Subcutaneous abdominal adipose tissue (tissue), 5 donors: ENCODE measurements around the gene DNER.
"Not testable (repeated sequence)": the region's sequence is repeated elsewhere in the genome, so short reads cannot be mapped to it uniquely, and the experiment has no call there.

Experiments
- H3K27ac ChIP-seq: one replicate; pipeline ENCODE4 v1.7.0; 2013; ENCODE audit warnings: low read depth, mild to moderate bottlenecking, inconsistent platforms, low read length, moderate library complexity
- H3K27me3 ChIP-seq, 5 donors: one replicate each; pipeline ENCODE4 v1.7.0; 2013; ENCODE audit warnings: low read length in 5 of 5, inconsistent platforms in 1 of 5; ENCODE audit not compliant: control insufficient read depth in 5 of 5, insufficient read depth in 4 of 5
- H3K36me3 ChIP-seq, 5 donors: one replicate each; pipeline ENCODE4 v1.7.0; 2013; ENCODE audit warnings: low read length in 5 of 5; ENCODE audit not compliant: control insufficient read depth in 5 of 5, insufficient read depth in 5 of 5
- H3K4me1 ChIP-seq, 5 donors: one replicate each; pipeline ENCODE4 v1.7.0; 2013; ENCODE audit warnings: low read length in 5 of 5, mild to moderate bottlenecking in 3 of 5, moderate library complexity in 1 of 5; ENCODE audit not compliant: control insufficient read depth in 5 of 5, insufficient read depth in 5 of 5
- H3K4me3 ChIP-seq, 5 donors: one replicate each; pipeline ENCODE4 v1.7.0; 2013; ENCODE audit warnings: low read length in 5 of 5, low read depth in 1 of 5
- H3K9ac ChIP-seq, 5 donors: one replicate each; pipeline ENCODE4 v1.7.0; 2013; ENCODE audit warnings: low read length in 5 of 5, mild to moderate bottlenecking in 4 of 5, moderate library complexity in 3 of 5
- H3K9me3 ChIP-seq, 5 donors: one replicate each; pipeline ENCODE4 v1.7.0; 2013; ENCODE audit warnings: low read length in 5 of 5; ENCODE audit not compliant: control insufficient read depth in 5 of 5
- donor health status: healthy.
- donor health status: healthy.
- donor health status: healthy.
- donor health status: healthy.
- donor health status: healthy.

The DNER gene, protein sequence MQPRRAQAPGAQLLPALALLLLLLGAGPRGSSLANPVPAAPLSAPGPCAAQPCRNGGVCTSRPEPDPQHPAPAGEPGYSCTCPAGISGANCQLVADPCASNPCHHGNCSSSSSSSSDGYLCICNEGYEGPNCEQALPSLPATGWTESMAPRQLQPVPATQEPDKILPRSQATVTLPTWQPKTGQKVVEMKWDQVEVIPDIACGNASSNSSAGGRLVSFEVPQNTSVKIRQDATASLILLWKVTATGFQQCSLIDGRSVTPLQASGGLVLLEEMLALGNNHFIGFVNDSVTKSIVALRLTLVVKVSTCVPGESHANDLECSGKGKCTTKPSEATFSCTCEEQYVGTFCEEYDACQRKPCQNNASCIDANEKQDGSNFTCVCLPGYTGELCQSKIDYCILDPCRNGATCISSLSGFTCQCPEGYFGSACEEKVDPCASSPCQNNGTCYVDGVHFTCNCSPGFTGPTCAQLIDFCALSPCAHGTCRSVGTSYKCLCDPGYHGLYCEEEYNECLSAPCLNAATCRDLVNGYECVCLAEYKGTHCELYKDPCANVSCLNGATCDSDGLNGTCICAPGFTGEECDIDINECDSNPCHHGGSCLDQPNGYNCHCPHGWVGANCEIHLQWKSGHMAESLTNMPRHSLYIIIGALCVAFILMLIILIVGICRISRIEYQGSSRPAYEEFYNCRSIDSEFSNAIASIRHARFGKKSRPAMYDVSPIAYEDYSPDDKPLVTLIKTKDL

GRCh38 chr2:229714080-229714735 lies at the start of gene DNER:
DNER (minus strand) TSS chr2:229714555; CDS start chr2:229714423, 132 bp downstream.
- peak within 1 kb of the TSS in 3 of 5 donors; percentile 32 to 67 (median 66) for H3K4me3 ChIP-seq
- H3K27me3 ChIP-seq = peaks cover 24 to 57% (median 40%) of the 10 kb centered on the region in 5 donors

GRCh38 chr2:229761663-229762062 lies 47.3 kb upstream of the DNER start:
- H3K27me3 ChIP-seq = no peaks in the 10 kb centered on the region
- H3K9me3 ChIP-seq = no peaks in the 10 kb centered on the region
- peaks cover 25 to 39% (median 30%) of the 10 kb centered on the region in 5 donors for H3K36me3 ChIP-seq
- H3K4me1 ChIP-seq = no peaks in the 10 kb centered on the region
- no peak overlapping the region for H3K4me3 ChIP-seq
- no peak overlapping the region for H3K27ac ChIP-seq
- no peak overlapping the region for H3K9ac ChIP-seq

More at GRCh38 chr2:229714080-229714735, at the start of gene DNER:
- no peak within 1 kb of the TSS for H3K9ac ChIP-seq
- no peak within 1 kb of the TSS for H3K27ac ChIP-seq
- H3K36me3 ChIP-seq = no peaks in the 10 kb centered on the region
- peaks cover 0 to 7% (median 0%) of the 10 kb centered on the region in 5 donors for H3K9me3 ChIP-seq
- H3K4me1 ChIP-seq = peaks cover 0 to 20% (median 17%) of the 10 kb centered on the region in 5 donors

DNA sequence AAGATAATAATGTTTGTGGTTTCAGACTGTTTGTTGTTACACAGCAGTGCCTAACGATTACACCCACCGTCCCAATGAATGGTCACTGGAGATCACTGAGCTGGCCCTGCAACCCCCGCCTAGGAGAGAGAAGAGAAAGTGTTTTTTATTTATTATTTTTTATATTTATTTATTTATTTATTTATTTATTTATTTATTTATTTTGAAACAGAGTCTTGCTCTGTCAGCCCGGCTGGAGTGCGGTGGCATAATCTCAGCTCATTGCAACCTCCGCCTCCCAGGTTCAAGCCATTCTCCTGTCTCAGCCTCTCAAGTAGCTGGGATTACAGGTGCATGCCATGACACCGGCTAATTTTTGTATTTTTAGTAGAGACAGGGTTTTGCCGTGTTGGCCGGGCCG lies 43.1 kb upstream of the DNER start:
- not testable (repeated sequence) for H3K27me3 ChIP-seq, H3K9me3 ChIP-seq, H3K4me3 ChIP-seq, H3K4me1 ChIP-seq, H3K36me3 ChIP-seq, H3K27ac ChIP-seq, H3K9ac ChIP-seq

DNA sequence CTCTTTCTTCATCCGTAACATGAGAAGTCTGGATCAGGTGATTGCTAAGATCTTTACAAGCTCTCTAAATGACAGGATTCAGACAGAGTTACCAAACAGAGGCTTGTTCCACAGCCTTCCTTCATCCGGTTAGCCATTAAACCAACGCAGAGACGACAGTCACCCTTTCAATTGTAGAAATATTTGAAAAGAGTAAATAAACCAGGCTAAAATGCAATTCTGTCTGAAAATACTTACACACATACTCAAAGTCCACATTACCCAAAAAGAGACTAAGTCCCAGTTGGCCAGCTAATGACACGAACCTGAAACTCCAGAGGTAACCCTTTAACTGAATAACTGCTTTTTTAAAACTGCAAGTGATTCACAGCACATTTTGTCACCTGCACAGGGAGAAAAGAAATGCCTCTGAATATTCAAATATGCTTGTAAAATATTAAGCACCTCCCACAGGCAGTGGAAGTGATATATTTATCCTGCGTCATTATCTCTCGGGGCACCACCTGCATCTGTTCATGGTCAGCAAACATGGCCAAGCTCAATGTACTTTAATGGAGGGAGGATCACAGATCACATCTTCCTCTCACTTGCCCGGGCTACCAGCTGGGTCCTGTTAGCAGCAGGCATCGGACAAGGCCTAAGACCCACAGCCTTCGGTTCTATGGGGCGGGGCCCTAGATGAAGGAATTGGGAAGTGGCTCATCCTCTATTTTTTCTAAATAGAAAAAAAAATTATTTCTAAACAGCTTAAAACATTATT lies 38.8 kb upstream of the DNER start:
- Histone ChIP-seq H3K27me3 (no peaks in the 10 kb centered on the region), H3K9me3 (no peaks in the 10 kb centered on the region), H3K4me3 (no peak overlapping the region), H3K36me3 (no peaks in the 10 kb centered on the region), H3K27ac (no peak overlapping the region), H3K9ac (no peak overlapping the region), H3K4me1 (no peaks in the 10 kb centered on the region)

GRCh38 chr2:229749779-229750178 lies 35.4 kb upstream of the DNER start:
- H3K4me3 ChIP-seq = no peak overlapping the region
- no peaks in the 10 kb centered on the region for H3K27me3 ChIP-seq
- H3K36me3 ChIP-seq = no peaks in the 10 kb centered on the region
- no peaks in the 10 kb centered on the region for H3K9me3 ChIP-seq
- no peak overlapping the region for H3K9ac ChIP-seq
- no peak overlapping the region for H3K27ac ChIP-seq
- H3K4me1 ChIP-seq = no peaks in the 10 kb centered on the region

GRCh38 chr2:229748950-229749349 lies 34.6 kb upstream of the DNER start:
- Histone ChIP-seq H3K4me1 (no peaks in the 10 kb centered on the region), H3K36me3 (no peaks in the 10 kb centered on the region)

GRCh38 chr2:229742691-229743090 lies 28.3 kb upstream of the DNER start:
- H3K9me3 ChIP-seq = peaks cover 9 to 17% (median 10%) of the 10 kb centered on the region in 5 donors
- H3K36me3 ChIP-seq, H3K4me3 ChIP-seq, H3K27me3 ChIP-seq, H3K9ac ChIP-seq, H3K27ac ChIP-seq, H3K4me1 ChIP-seq: not testable (repeated sequence)

More at GRCh38 chr2:229748950-229749349, 34.6 kb upstream of the DNER start:
- no peaks in the 10 kb centered on the region for H3K9me3 ChIP-seq
- no peak overlapping the region for H3K27ac ChIP-seq
- no peaks in the 10 kb centered on the region for H3K27me3 ChIP-seq
- no peak overlapping the region for H3K9ac ChIP-seq
- H3K4me3 ChIP-seq = no peak overlapping the region

DNA sequence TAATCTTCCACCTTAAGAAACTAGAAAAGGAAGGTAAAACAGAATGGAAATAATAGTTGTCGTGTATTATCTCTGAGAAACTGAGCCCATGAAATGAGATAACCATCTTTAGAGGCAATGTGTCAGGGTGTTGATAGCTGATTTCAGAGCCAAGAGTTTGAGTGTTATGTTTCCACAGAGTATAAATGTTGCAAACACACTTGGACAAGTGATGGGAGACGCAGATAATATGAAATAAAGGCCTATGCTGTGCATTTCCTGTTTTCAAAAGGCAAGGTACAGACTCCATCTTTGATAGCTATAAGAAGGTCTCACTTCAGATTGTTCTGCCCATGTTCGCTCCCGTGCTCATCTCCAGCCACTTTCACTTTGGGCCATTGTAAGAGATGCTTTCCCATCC lies 25.9 kb upstream of the DNER start:
- no peaks in the 10 kb centered on the region for H3K36me3 ChIP-seq
- no peaks in the 10 kb centered on the region for H3K27me3 ChIP-seq
- H3K9me3 ChIP-seq = peaks cover 10 to 24% (median 16%) of the 10 kb centered on the region in 5 donors
- no peak overlapping the region for H3K27ac ChIP-seq
- no peak overlapping the region for H3K4me3 ChIP-seq
- H3K9ac ChIP-seq = no peak overlapping the region
- H3K4me1 ChIP-seq = no peaks in the 10 kb centered on the region

DNA sequence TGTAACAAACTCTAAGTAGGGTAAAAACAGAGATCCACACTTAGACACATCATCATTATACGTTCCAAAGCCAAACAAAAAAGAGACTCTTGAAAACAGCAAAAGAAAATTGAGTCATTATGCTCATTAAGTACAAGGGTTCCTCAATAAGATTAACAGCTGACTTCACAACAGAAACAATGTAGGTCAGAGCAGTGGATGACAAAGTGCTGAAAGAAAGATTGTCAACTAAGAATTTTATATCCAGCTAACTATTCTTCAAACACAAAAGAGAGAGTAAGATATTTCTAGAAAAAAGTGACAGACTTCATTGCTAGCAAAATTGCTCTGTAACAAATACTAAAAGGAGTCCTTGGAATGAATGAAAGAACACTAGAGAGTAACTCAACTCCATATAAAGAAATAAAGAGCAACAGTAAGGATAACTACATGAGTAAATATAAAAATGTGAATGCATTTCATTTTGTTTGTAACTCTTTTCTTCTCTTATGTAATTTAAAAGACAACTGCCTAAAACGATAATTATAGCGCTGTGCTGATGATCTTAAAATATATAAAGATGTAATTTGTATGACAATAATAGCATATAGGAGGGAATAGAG lies 23.8 kb upstream of the DNER start:
- Histone ChIP-seq H3K9me3 (peaks cover 10 to 24% (median 16%) of the 10 kb centered on the region in 5 donors), H3K27me3 (no peaks in the 10 kb centered on the region), H3K4me3 (no peak overlapping the region), H3K36me3 (no peaks in the 10 kb centered on the region), H3K4me1 (no peaks in the 10 kb centered on the region), H3K27ac (no peak overlapping the region), H3K9ac (no peak overlapping the region)
